ENCODE measurements around the gene INS.

DNA sequence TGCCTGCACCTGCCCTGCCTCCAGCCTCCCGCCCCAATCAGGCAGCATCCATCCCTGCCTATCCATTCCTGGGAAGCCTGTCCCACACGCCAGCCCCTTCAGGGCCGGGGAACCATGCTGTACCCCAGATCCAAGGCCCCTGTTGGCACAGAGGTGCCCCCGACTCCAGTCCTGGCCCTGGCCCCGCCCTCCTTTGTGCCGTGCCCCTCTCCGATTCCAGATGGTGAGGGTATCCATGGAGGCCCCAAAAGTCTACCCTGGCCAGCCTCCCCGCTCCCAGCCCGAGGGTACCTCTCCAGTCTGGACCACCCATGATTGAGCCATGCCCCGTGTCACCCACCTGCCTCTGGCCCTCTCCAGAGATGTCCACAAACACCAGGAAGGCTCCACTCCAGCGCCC lies 13.4 kb upstream of the INS start:
- TF ChIP-seq, protein P1, sequence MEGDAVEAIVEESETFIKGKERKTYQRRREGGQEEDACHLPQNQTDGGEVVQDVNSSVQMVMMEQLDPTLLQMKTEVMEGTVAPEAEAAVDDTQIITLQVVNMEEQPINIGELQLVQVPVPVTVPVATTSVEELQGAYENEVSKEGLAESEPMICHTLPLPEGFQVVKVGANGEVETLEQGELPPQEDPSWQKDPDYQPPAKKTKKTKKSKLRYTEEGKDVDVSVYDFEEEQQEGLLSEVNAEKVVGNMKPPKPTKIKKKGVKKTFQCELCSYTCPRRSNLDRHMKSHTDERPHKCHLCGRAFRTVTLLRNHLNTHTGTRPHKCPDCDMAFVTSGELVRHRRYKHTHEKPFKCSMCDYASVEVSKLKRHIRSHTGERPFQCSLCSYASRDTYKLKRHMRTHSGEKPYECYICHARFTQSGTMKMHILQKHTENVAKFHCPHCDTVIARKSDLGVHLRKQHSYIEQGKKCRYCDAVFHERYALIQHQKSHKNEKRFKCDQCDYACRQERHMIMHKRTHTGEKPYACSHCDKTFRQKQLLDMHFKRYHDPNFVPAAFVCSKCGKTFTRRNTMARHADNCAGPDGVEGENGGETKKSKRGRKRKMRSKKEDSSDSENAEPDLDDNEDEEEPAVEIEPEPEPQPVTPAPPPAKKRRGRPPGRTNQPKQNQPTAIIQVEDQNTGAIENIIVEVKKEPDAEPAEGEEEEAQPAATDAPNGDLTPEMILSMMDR (IDR thresholded peaks at IDR 0.05; ENCODE audit: borderline replicate concordance, extremely low read depth, low read length, poor library complexity, severe bottlenecking), result no peak
- no peak for TF ChIP-seq EZH2 (IDR thresholded peaks at IDR 0.05; ENCODE audit: borderline replicate concordance, low read depth, low read length, severe bottlenecking)

Measured in DND-41 (cell line).